ENCODE results near the gene JAML. TPM values are rescaled to one million over a fixed set of nuclear protein-coding genes. Genes with fewer than 3 reads are reported as not detected.

JAML gene
- total and polyA plus RNA-seq, 2 of the 13 experiments (the other 11 are each of a cell fraction or from before 2014, with no cell fraction given): 2.0 to 3.3 TPM

DNA sequence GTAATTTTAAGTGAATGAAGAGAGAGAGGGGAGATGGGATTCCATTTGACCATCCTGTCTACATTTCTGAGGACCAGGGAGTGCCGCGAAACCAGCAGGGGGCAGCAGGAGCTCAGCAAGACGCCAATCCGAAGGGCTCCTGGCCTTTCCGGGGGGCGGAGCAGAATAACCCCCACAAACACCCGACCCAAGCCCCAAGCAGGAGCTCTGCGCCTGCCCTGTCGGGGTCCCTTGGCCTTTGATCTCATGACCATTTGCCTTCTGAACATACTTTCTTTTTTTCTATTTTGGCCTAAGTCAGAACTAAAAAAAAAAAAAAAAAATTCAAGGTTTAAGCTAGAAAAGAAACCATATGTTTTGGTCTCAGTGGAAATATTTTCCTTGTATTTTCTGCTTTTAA, 26.4 kb downstream of the JAML start (continued):
- TF ChIP-seq PRDM15 (CRISPR knock-in tag; IDR thresholded peaks at IDR 0.05) (no peak), IRF1 (CRISPR knock-in tag; IDR thresholded peaks at IDR 0.05; ENCODE audit: low read depth) (no peak), LBX2 (CRISPR knock-in tag; IDR thresholded peaks at IDR 0.05; ENCODE audit: borderline replicate concordance) (no peak), RFX3 (CRISPR knock-in tag; IDR thresholded peaks at IDR 0.05) (no peak), IRF2 (CRISPR knock-in tag; IDR thresholded peaks at IDR 0.05) (0 out of 2 replicates have a peak, but pooled peaks have one; percentile 40), PITX1 (CRISPR knock-in tag; IDR thresholded peaks at IDR 0.05) (peak; percentile 42; the same call in 1 of the 2 replicates), ZNF878 (CRISPR knock-in tag; IDR thresholded peaks at IDR 0.05) (no peak), ZBTB7B (CRISPR knock-in tag; IDR thresholded peaks at IDR 0.05) (peak; percentile 90), ZBTB21 (CRISPR knock-in tag; IDR thresholded peaks at IDR 0.05) (no peak), ZNF543 (CRISPR knock-in tag; IDR thresholded peaks at IDR 0.05) (no peak), ZNF251 (CRISPR knock-in tag; IDR thresholded peaks at IDR 0.05) (no peak), SAFB2 (CRISPR knock-in tag; IDR thresholded peaks at IDR 0.05; ENCODE audit: borderline replicate concordance, low read depth) (no peak), CENPX (CRISPR knock-in tag; IDR thresholded peaks at IDR 0.05) (no peak), XRCC5 (optimal IDR thresholded peaks at IDR 0.05; ENCODE audit: low read length) (peak; percentile 48), RARA (CRISPR knock-in tag; IDR thresholded peaks at IDR 0.05) (peak; percentile 17; the same call in 1 of the 2 replicates), ZNF784 (CRISPR knock-in tag; IDR thresholded peaks at IDR 0.05; ENCODE audit: borderline replicate concordance) (no peak)
- TF ChIP-seq, protein P1, sequence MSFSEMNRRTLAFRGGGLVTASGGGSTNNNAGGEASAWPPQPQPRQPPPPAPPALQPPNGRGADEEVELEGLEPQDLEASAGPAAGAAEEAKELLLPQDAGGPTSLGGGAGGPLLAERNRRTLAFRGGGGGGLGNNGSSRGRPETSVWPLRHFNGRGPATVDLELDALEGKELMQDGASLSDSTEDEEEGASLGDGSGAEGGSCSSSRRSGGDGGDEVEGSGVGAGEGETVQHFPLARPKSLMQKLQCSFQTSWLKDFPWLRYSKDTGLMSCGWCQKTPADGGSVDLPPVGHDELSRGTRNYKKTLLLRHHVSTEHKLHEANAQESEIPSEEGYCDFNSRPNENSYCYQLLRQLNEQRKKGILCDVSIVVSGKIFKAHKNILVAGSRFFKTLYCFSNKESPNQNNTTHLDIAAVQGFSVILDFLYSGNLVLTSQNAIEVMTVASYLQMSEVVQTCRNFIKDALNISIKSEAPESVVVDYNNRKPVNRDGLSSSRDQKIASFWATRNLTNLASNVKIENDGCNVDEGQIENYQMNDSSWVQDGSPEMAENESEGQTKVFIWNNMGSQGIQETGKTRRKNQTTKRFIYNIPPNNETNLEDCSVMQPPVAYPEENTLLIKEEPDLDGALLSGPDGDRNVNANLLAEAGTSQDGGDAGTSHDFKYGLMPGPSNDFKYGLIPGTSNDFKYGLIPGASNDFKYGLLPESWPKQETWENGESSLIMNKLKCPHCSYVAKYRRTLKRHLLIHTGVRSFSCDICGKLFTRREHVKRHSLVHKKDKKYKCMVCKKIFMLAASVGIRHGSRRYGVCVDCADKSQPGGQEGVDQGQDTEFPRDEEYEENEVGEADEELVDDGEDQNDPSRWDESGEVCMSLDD (CRISPR knock-in tag; IDR thresholded peaks at IDR 0.05; ENCODE audit: borderline replicate concordance): peak; percentile 90; the same call in 1 of the 2 replicates
- TF ChIP-seq, protein P2, sequence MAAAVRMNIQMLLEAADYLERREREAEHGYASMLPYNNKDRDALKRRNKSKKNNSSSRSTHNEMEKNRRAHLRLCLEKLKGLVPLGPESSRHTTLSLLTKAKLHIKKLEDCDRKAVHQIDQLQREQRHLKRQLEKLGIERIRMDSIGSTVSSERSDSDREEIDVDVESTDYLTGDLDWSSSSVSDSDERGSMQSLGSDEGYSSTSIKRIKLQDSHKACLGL (CRISPR knock-in tag; IDR thresholded peaks at IDR 0.05): no peak
- TF ChIP-seq, protein P3, sequence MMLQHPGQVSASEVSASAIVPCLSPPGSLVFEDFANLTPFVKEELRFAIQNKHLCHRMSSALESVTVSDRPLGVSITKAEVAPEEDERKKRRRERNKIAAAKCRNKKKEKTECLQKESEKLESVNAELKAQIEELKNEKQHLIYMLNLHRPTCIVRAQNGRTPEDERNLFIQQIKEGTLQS (CRISPR knock-in tag; IDR thresholded peaks at IDR 0.05): no peak
- TF ChIP-seq, protein P4, sequence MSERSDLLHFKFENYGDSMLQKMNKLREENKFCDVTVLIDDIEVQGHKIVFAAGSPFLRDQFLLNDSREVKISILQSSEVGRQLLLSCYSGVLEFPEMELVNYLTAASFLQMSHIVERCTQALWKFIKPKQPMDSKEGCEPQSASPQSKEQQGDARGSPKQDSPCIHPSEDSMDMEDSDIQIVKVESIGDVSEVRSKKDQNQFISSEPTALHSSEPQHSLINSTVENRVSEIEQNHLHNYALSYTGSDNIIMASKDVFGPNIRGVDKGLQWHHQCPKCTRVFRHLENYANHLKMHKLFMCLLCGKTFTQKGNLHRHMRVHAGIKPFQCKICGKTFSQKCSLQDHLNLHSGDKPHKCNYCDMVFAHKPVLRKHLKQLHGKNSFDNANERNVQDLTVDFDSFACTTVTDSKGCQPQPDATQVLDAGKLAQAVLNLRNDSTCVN (CRISPR knock-in tag; IDR thresholded peaks at IDR 0.05; ENCODE audit: borderline replicate concordance): no peak
